A549 (cell line): ENCODE measurements around the gene ENO2. TPM values are rescaled to one million over a fixed set of nuclear protein-coding genes. Genes with fewer than 3 reads are reported as not detected.

Experiments used
- ATAC-seq, 2 experiments: fragments of 200-7000 bp in 1 of 2; fragments of >200 bp in 1 of 2; cut with Nextera tagmentation in 1 of 2; cut with Tn5 transposase in 1 of 2; 3 replicates each; pipeline versions ENCODE4 v1.8.0 to v1.9.1; 2018 to 2020; ENCODE audit warnings: mild to moderate bottlenecking in 1 of 2, moderate library complexity in 1 of 2
- CTCF ChIA-PET: fragments of 300-600 bp; sonication (Branson Sonifier 250); formaldehyde crosslinking; extraction: SDS; loops from one replicate; lab custom pipeline; 2021; ENCODE audit warnings: antibody characterized with exemption, inconsistent platforms; lab: Yijun Ruan, JAX
- POLR2A ChIA-PET: fragments of 350-600 bp; formaldehyde crosslinking; extraction: SDS; loops from one replicate; lab custom pipeline; 2021; ENCODE audit warnings: antibody characterized with exemption, inconsistent platforms; lab: Yijun Ruan, JAX
- DNase-seq, 2 experiments: peaks; one replicate each; pipeline versions ENCODE4 v3.0.0 to v3.0.0-alpha.2; 2011 to 2016; ENCODE audit warnings: low read depth in 1 of 2, low spot score in 1 of 2
- FAIRE-seq: peaks from 2 replicates; lab custom pipeline; 2011; peaks lifted over from hg19 to GRCh38; lab: Jason Lieb, UNC
- H3K27ac ChIP-seq, 2 experiments: fragments of >200 bp; sonication (Bioruptor Twin); formaldehyde crosslinking; 3 replicates each; pipeline ENCODE4 v1.5.1; 2016 to 2017
- H3K4me1 ChIP-seq: fragments of >200 bp; sonication (Bioruptor Twin); formaldehyde crosslinking; 3 replicates; pipeline ENCODE4 v1.6.1; 2016
- H3K4me2 ChIP-seq: fragments of >200 bp; sonication (Bioruptor Twin); formaldehyde crosslinking; 3 replicates; pipeline ENCODE4 v1.6.1; 2016
- H3K4me3 ChIP-seq: fragments of >200 bp; sonication (Bioruptor Twin); formaldehyde crosslinking; 3 replicates; pipeline ENCODE4 v1.5.1; 2016
- H3K9me3 ChIP-seq: fragments of >200 bp; sonication (Bioruptor Twin); formaldehyde crosslinking; 3 replicates; pipeline ENCODE4 v1.6.1; 2016
- BCL3 ChIP-seq: fragments of >200 bp; sonication (Bioruptor Twin); formaldehyde crosslinking; IDR thresholded peaks from 3 replicates; pipeline ENCODE4 v1.6.1; 2016
- BHLHE40 ChIP-seq: IDR thresholded peaks from 2 replicates; pipeline ENCODE4 v1.6.1; 2012; ENCODE audit warnings: low read depth, low read length, inconsistent platforms
- CBX2 ChIP-seq: fragments of 200-600 bp; sonication (generic); IDR thresholded peaks from 2 replicates; pipeline ENCODE4 v1.6.1; 2016; ENCODE audit warnings: low read depth, mild to moderate bottlenecking, borderline replicate concordance
- CHD2 ChIP-seq: fragments of 150-350 bp; IDR thresholded peaks from 2 replicates; pipeline ENCODE4 v1.6.1; 2014; ENCODE audit warnings: low read length; ENCODE audit not compliant: partially characterized antibody
- ELK1 ChIP-seq: fragments of 150-350 bp; IDR thresholded peaks from 2 replicates; pipeline ENCODE4 v1.6.1; 2014; ENCODE audit warnings: low read depth, mild to moderate bottlenecking, low read length
- ESRRA ChIP-seq: fragments of 150-350 bp; IDR thresholded peaks from 2 replicates; pipeline ENCODE4 v1.6.1; 2014; ENCODE audit warnings: mild to moderate bottlenecking, low read length, borderline replicate concordance
- FOXS1 ChIP-seq: fragments of 250-450 bp; sonication (Bioruptor Pico); IDR thresholded peaks from 2 replicates; pipeline ENCODE4 v1.5.0; 2020; ENCODE audit warnings: mild to moderate bottlenecking, moderate library complexity
- HEYL ChIP-seq: fragments of 250-450 bp; sonication (Bioruptor Pico); IDR thresholded peaks from 2 replicates; pipeline ENCODE4 v1.8.0; 2021; ENCODE audit warnings: mild to moderate bottlenecking, moderate library complexity
- HMGXB4 ChIP-seq: fragments of 250-450 bp; sonication (Bioruptor Pico); IDR thresholded peaks from 2 replicates; pipeline ENCODE4 v1.5.0; 2021; ENCODE audit warnings: mild to moderate bottlenecking, moderate library complexity, borderline replicate concordance
- HOXA7 ChIP-seq: fragments of 250-450 bp; sonication (Bioruptor Pico); IDR thresholded peaks from 2 replicates; pipeline ENCODE4 v1.5.0; 2020; ENCODE audit warnings: mild to moderate bottlenecking, moderate library complexity
- HOXB5 ChIP-seq: fragments of 250-450 bp; sonication (Bioruptor Pico); IDR thresholded peaks from 2 replicates; pipeline ENCODE4 v1.5.0; 2020; ENCODE audit warnings: mild to moderate bottlenecking, moderate library complexity
- JUNB ChIP-seq: fragments of >200 bp; sonication (Bioruptor Twin); formaldehyde crosslinking; IDR thresholded peaks from 2 replicates; pipeline ENCODE4 v1.6.1; 2016
- KDM5A ChIP-seq: fragments of 200-600 bp; sonication (generic); IDR thresholded peaks from 2 replicates; pipeline ENCODE4 v1.6.1; 2016; ENCODE audit warnings: antibody characterized with exemption, mild to moderate bottlenecking
- NPAS2 ChIP-seq: fragments of 250-450 bp; sonication (Bioruptor Pico); IDR thresholded peaks from 2 replicates; pipeline ENCODE4 v1.8.0; 2022; ENCODE audit warnings: mild to moderate bottlenecking, moderate library complexity, borderline replicate concordance
- PBX3 ChIP-seq: IDR thresholded peaks from 2 replicates; pipeline ENCODE4 v1.6.1; 2012
- PHF8 ChIP-seq: fragments of 200-600 bp; sonication (generic); IDR thresholded peaks from 2 replicates; pipeline ENCODE4 v1.6.1; 2016; ENCODE audit warnings: low read depth, mild to moderate bottlenecking, antibody characterized with exemption, moderate library complexity, borderline replicate concordance
- POLR2A ChIP-seq: IDR thresholded peaks from 2 replicates; pipeline ENCODE4 v1.6.1; 2012; ENCODE audit warnings: mild to moderate bottlenecking, low read length
- RARB ChIP-seq: fragments of 250-450 bp; sonication (Bioruptor Pico); IDR thresholded peaks from 2 replicates; pipeline ENCODE4 v1.8.0; 2021; ENCODE audit warnings: mild to moderate bottlenecking, moderate library complexity
- RNF2 ChIP-seq: fragments of 200-600 bp; sonication (generic); IDR thresholded peaks from 2 replicates; pipeline ENCODE4 v1.6.1; 2016; ENCODE audit warnings: low read depth, mild to moderate bottlenecking, antibody characterized with exemption, moderate library complexity, borderline replicate concordance
- SMC3 ChIP-seq: fragments of >200 bp; sonication (Bioruptor Twin); formaldehyde crosslinking; IDR thresholded peaks from 3 replicates; pipeline ENCODE4 v1.6.1; 2018; ENCODE audit warnings: inconsistent platforms
- TFCP2L1 ChIP-seq: fragments of 250-450 bp; sonication (Bioruptor Pico); IDR thresholded peaks from 2 replicates; pipeline ENCODE4 v1.5.0; 2021; ENCODE audit warnings: mild to moderate bottlenecking
- ZFP36 ChIP-seq: fragments of 450-650 bp; IDR thresholded peaks from 2 replicates; pipeline ENCODE4 v1.6.1; 2014; ENCODE audit warnings: borderline replicate concordance; ENCODE audit not compliant: partially characterized antibody
- ZNF302 ChIP-seq: fragments of 250-450 bp; sonication (Bioruptor Pico); IDR thresholded peaks from 2 replicates; pipeline ENCODE4 v1.9.0; 2021; ENCODE audit warnings: inconsistent platforms, mild to moderate bottlenecking, moderate library complexity
- ZSCAN20 ChIP-seq: fragments of 250-450 bp; sonication (Bioruptor Pico); IDR thresholded peaks from 2 replicates; pipeline ENCODE4 v1.8.0; 2022; ENCODE audit warnings: mild to moderate bottlenecking, moderate library complexity
- WGBS: methylation state at CpG from one replicate; pipeline ENCODE4 v1.1.6; 2017; ENCODE audit errors: missing lambda C conversion rate; 5-methylcytosine and 5-hydroxymethylcytosine counted together
- polyA plus RNA-seq, 4 experiments: library from polyadenylated mRNA; depleted of rRNA in 3 of 4; stranded (reverse); fragments of >200 nt; fragmentation: RNase III in 1 of 4; extraction: RNeasy Plus Mini Kit Qiagen cat#74134 plus additional on column Dnase treatment in 1 of 4; gene quantifications; 2 replicates in 3 of 4; 3 replicates in 1 of 4; pipeline ENCODE4 v1.2.3, GENCODE V29; 2011 to 2017

The ENO2 gene
- polyA plus RNA-seq, 2 of the 4 experiments (the other 2 are of a cell fraction) = 26.2 to 38.6 TPM

- WGBS = 80% methylated on average over 1 of the region's 1 CpG
- H3K9me3 ChIP-seq = no peaks in the 10 kb centered on the region
- peaks cover 17% of the 10 kb centered on the region for H3K4me1 ChIP-seq
- ATAC-seq (no peak), DNase-seq (no peak), FAIRE-seq (no peak)
- TF ChIP-seq HMGXB4 (CRISPR knock-in tag) = no peak
- TF ChIP-seq HOXA7 (CRISPR knock-in tag) = no peak
- no peak for TF ChIP-seq KDM5A
- TF ChIP-seq BHLHE40 = no peak
- TF ChIP-seq RARB (CRISPR knock-in tag) = no peak
- TF ChIP-seq RNF2 = no peak
- no peak for TF ChIP-seq ZSCAN20 (CRISPR knock-in tag)
- no peak for TF ChIP-seq ZFP36
- no peak for TF ChIP-seq PHF8
- TF ChIP-seq POLR2A = no peak
- TF ChIP-seq HEYL (CRISPR knock-in tag) = no peak
- TF ChIP-seq ZNF302 (CRISPR knock-in tag) = no peak
- TF ChIP-seq PBX3 = no peak
- no peak for TF ChIP-seq CBX2
- TF ChIP-seq ELK1 = no peak
- no peak for TF ChIP-seq TFCP2L1 (CRISPR knock-in tag)
- TF ChIP-seq FOXS1 = no peak
- no peak for TF ChIP-seq BCL3
- TF ChIP-seq ESRRA = no peak
- no peak for TF ChIP-seq HOXB5 (CRISPR knock-in tag)
- H3K27ac ChIP-seq = no peak overlapping the region
- H3K4me2 ChIP-seq = no peak overlapping the region
- H3K4me3 ChIP-seq = no peak overlapping the region
- ChIA-PET CTCF (interaction anchor here (1.0 to 22.6 kb wide), 6 partner anchors 10 to 159 kb away, joined by 3 to 370 read pairs (median 11); partner anchors contain the start of genes ATN1 and C1RL), POLR2A (no interaction called here)
Observed at GRCh38 chr12:6950401-6950801, 36.0 kb downstream of the ENO2 start.

- no peak within 1 kb of the TSS for H3K4me2 ChIP-seq
- no peak within 1 kb of the TSS for H3K4me3 ChIP-seq
- POLR2A ChIA-PET = no interaction called here
- peaks cover 11% of the 10 kb centered on the region for H3K4me1 ChIP-seq
- CTCF ChIA-PET = interaction anchor here (1.0 to 22.6 kb wide), 7 partner anchors 11 to 110 kb away, joined by 3 to 370 read pairs (median 4); partner anchors contain the start of genes ATN1 and SPSB2
- 90% methylated on average over 23 of the region's 25 CpGs for WGBS
- no peaks in the 10 kb centered on the region for H3K9me3 ChIP-seq
- TF ChIP-seq SMC3 = no peak
- TF ChIP-seq CHD2 = no peak
- TF ChIP-seq ZNF302 (CRISPR knock-in tag) = no peak
- TF ChIP-seq KDM5A = no peak
- TF ChIP-seq FOXS1 = no peak
- TF ChIP-seq NPAS2 (CRISPR knock-in tag) = no peak
- no peak for TF ChIP-seq JUNB
- FAIRE-seq (no peak), ATAC-seq (no peak), DNase-seq (no peak)
- H3K27ac ChIP-seq = no peak within 1 kb of the TSS
Observed at GRCh38 chr12:6950811-6951540, 36.6 kb downstream of the ENO2 start, which contains the start of gene PTPN6. TSS of gene PTPN6 (plus strand) at chr12:6951356. CDS start at chr12:6951513, 157 bp downstream.
